Measurements from ENCODE around the gene TERB1.

TERB1 gene, protein sequence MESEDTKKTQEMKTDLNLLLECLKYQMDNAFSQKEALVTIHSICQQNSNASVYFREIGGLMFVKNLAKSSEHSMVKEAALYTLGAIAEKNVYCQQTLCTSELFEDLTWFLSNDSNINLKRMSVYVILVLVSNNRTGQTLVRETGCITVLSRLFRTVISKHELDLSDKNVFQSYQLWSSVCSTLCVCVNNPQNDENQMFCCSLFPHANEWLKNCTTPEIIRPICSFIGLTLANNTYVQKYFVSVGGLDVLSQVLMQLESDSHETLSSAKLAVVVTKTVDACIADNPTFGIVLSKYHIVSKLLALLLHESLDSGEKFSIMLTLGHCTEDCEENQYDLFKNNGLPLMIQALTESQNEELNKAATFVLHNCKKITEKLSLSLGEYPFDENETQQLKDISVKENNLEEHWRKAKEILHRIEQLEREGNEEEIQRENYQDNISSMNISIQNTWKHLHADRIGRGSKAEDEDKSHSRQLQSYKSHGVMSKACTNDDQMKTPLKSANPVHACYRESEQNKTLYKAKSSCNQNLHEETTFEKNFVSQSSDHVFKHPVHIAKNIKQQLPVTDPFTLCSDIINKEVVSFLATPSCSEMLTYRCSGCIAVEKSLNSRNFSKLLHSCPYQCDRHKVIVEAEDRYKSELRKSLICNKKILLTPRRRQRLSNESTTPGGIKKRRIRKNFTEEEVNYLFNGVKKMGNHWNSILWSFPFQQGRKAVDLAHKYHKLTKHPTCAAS

DNA sequence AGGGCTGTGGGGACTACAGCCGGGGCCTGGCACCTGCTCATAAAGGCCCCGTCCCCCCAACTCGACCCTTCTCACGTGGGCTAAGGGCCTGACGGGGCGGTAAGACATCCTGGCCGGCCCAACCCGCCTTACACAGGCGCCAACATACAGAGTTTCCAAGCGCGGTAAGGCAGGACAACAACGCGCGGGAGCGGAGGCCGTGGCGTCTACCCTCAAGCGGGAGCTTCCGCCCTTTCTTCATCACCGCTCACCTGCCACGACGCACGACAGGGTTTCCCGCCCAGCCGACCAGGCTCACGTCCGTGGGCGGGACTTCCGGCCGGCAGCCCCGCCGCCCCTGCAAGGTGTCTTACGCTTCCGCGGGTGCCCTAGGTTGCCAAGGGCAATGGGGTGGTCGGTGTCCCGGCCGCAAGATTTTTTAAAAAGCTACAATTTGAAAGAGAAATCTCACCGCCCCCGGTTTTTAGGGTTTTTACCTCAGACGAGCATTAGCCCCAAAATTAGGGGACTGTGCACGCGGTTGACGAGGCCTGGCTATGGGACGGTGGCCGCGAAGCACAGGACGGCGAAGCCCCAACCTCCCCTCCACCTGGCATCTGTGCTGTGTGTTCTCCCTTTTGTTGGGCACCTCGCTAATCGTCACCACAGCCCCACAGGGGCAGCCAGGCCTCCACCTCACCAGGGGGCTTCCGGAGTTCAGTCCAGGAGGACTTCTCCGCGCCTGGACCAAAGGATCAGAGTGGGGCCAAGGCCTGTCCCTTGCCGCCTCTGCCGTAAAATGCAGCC is at the start of gene TERB1:
Gene TERB1, minus strand, starts transcription at position 265 of the 786 bp plus-strand sequence. CDS start 4,786 bp downstream, outside the sequence.
- no peak for DNase-seq

DNA sequence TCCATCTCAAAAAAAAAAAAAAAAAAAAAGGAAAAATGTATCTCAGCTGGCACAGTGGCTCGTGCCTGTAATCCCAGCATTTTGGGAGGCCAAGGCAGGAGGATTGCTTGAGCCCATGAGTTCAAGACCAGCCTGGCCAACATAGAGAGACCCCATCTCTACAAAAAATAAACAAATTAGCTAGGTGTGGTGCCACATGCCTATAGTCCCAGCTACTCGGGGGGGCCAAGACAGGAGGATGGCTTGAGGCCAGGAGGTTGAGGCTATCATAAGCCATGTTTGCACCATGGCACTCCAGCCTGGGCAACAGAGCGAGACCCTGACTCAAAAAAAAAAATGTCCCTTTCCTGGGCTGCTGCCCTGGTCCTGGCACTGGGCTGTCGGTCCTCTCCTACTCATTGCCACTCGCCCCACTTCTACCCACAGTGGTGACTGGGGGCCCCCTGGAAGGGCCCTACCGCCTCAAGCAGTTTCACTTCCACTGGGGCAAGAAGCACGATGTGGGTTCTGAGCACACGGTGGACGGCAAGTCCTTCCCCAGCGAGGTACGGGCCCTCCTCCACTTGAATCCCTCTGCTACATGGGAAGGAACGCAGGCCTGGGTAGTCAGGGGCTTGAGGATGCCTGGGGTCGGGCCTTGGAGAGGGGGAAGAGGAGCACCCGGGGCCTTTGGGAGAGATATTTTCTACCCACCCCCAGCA is 48.9 kb upstream of the TERB1 start:
- DNase-seq: no peak

DNA sequence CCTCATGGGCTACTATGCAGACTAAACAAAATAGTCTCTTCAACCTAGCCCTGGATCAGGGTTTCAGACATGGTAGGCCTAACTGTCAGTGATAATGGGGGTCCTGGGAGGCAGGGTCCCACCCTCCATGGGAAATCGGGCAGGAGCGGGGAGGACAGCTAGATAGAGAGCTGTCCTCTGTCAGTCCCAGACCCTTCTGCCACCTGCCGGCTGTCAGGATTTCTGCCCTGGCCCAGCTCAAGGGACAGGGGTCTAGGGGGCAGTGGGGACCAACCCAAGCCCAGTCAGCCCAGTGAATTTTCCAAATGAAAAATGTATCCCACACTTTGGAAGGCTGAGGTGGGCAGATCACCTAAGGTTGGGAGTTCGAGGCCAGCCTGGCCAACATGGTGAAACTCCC is 48.2 kb upstream of the TERB1 start:
- DNase-seq: no peak

DNA sequence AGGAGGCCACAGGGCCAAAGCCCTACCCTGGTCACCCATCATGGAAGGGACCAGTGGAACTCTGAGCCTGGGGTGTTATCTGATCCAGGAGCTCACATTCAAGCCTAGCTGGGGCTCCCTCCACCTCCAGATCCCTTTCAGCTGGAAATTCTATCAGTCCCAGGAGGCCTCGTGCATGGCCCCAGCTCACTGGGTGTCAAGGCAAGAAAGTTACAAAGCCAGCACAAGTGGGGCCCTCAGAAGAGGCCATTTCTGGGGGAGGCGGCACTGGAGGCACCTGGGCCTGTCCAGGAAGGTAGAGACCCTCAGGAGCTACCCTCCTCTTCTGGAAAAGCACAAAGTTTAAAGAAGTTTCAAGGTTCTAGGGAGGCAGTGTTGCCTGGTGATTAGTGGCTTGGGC is 47.6 kb upstream of the TERB1 start:
- no peak for DNase-seq

DNA sequence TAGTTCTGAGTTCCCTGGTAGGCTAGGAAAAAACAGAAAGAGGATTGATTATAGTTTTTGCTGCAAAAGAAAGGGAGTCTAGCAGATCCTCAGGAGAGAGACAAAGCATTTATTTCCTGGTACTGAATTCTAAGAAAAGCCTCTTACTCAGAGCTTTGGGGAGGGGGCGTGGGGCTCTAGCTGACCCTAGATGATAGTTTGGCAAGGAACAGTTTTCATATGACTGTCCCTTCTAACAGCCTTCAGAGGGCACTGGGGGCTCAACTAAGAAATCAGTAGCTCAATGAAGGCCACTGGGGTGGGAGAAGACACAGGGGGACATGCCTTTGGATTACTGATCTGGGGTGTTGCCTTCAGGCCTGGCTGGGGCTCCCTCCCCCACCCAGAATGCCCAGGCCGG is 46.8 kb upstream of the TERB1 start:
- no peak for DNase-seq

DNA sequence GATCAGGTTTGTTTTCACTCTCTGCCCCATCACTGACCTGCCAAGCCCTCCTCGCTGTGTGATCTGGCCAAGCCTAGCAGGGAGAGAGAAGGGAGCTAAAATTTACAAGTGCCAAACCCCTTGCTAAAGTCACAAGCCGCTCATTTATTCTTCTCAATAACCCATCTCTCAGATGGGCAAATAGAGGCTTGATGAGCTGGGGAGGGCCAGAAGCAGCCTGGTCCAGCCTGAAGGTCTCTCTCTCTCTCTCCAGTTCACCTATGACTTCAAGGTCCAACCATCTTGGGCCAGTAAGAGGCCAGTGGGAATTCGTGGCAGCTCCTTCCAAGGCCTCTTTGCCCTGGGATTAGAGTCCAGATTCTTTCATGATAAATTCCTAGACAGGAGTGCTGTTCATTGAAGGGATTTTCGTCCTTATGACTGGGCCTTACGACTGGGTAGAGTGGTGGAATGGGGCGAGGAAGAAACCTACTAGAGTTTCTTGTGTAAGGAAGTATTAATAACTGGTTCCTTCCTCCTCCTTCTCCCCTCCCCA is 46.2 kb upstream of the TERB1 start:
- no peak for DNase-seq

DNA sequence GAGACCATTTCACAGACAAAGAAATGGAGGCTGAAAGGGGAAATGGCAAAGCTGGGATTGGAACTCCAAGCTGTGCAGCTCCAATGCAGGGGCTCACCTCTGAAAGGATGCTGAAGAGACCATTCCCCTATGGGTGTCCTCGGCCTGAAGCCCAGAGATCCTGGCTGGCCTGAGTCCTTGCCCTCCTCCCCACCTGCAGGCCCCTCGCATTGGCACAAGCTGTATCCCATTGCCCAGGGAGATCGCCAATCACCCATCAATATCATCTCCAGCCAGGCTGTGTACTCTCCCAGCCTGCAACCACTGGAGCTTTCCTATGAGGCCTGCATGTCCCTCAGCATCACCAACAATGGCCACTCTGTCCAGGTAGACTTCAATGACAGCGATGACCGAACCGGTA is 45.4 kb upstream of the TERB1 start:
- DNase-seq: no peak

DNA sequence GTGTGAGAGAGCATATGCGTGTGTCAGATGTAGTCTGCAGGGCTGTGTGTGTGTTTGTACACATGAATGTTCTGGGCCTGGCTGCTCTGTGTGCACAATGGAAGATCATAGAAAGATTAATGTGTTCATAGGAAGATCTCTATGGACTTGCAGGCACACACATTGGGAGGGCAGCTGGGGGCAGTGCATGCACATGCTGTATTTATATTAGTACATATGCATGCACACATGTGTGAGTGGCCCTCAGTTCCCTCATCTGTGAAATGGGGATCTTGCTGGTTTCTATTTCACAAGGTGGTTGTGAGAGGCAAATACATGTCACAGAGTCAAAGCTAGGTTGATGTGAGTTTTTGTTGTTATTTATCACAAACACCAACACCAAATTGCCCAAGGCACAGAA is 44.9 kb upstream of the TERB1 start:
- no peak for DNase-seq

DNA sequence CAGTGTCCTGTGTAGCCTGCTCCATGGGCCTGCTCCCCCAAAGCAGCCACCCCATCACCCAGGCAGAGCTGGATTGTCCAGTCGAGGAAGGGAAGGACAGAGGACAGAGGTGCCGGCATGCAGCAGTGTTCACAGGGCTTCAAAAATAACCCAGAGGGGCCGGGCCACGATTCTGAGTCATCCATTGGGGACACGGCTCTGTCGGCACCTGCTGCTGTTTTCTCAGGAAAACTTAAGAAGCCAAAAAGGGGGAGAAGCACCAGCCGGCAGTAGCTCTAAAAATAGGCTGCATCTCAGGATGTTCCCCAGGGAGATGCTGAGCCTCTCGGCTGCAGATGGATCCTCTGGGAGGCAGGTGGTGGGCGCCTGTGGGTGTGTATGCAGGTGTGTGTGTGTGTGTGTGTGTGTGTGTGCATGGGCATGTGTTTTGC is 44.4 kb upstream of the TERB1 start:
- no peak for DNase-seq

DNA sequence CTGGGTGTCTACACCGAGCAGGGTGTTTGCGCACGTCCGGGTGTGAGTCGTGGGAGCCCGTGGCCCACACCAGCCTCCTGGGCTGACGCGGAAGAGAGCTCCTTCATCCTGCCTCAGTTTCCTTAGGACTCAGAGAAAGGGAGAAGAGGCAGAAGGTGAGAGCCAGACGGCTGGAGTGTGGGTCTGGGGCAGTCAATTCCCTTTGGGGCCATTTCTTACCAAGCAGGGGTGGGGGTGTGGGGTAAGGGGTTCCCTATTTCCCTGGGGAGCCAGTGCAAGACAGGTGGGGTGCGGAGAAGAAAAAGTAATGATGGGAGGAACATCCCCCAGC is 43.7 kb upstream of the TERB1 start:
- DNase-seq: no peak

DNA sequence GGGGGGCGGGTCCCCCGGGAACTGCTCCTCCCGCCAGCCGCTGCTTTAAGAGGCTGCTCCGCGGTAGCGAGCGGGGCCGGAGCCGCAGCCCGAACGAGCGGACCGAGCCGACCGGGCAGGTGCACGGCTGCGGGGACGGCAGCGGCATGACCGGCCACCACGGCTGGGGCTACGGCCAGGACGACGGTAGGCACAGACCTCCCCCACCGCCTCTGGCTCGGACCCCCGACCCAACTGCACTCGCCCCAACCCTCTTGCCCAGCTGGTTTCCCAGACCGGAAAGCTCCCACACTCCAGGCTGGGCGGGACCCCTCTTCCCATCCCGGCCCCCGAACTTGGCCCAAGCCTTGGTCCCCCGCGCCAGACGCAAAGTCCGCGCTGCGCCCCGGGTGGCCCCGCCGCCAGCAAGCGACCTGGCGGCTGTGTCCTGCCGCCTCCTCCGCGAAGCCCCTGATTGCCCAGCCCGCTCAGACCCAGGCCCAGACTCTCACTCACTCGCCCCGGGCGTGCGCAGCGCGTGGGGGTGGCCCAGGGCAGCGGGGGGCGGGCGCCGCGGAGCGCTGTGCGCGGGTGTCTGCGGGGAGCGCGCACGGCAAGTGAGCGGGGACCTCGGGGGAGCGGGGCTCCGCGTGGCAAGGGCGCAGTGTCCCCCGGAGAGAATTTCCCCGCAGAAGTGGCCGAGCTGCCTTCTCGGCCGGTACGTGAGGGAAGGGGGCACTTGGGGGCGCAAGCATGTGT is 43.1 kb upstream of the TERB1 start, which contains the start of gene CA7:
Gene CA7, plus strand, starts transcription at position 73 of the 738 bp plus-strand sequence. Its CDS starts 74 bp downstream, at position 147.
- no peak for DNase-seq

DNA sequence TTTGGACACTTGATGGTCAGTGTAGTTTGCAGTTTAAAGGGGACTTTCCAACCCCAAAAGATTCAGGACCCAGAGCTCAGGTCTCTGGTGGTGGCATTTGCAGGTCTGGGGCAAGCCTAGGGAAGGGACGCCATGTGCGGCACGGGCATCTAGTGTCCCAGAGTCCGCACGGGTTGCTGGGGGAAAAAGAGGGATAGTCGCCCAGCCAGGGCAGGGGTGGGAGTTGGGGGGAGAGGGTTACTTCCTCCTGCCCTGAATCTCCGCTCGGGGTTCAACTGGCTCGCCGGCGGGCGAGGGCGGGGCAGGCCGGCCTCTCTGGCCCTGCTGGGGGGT is 42.6 kb upstream of the TERB1 start:
- no peak for DNase-seq

DNA sequence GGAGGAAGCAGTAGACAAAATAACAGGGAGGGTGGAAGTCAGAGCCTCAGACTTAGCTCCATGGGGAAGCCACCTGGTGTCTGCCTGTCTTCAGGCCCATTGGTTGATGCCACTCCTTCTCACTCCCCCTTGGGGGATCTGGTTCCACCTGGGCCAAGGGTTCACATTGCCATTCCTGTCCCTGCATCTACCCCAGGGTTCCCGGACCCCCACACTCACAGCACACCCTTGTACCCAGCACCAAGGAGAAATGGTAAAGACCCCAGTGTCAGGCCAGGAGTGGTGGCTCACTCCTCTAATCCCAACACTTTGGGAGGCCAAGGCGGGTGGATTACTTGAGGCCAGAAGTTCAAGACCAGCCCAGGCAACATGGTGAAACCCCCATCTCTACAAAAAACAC is 41.8 kb upstream of the TERB1 start:
- no peak for DNase-seq

DNA sequence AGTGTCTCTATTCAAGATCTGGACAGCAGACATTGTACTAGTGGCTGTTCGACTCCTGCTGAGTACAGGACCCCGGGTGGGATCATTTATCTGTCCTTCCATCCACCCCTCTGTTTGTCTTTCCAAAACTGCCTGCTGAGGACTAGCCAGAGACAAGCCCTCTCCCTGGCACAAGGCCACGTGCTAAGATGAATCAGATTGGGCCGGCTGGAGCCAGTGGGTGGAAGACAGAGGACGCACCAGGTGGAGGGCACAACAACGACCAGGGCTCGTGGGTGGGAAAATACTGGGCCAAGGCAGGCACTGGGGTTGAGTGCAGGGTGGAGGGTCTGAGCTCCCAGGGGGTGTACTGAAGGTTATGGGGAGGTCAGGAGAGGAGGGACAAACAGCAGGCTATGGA is 41.4 kb upstream of the TERB1 start:
- DNase-seq: peak; percentile 48

DNA sequence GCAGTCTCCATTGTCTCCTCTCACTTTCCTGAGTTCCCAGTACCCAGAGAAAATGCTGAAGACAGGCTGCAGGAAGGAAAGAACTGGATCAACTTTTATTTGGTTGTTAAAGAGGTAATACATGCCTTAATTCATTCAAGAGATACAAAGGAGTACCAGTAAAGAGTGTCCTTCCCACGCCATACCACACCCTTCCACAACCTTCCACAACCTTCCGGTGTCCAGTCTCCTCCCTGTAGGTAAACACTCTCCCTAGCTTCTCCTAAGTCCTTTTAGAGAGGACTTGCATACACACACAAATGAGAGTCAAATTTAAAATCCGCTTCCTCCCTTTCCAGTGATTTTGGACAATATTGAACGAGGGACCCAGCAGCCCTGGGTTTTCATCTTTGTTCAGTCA is 40.0 kb upstream of the TERB1 start:
- no peak for DNase-seq

DNA sequence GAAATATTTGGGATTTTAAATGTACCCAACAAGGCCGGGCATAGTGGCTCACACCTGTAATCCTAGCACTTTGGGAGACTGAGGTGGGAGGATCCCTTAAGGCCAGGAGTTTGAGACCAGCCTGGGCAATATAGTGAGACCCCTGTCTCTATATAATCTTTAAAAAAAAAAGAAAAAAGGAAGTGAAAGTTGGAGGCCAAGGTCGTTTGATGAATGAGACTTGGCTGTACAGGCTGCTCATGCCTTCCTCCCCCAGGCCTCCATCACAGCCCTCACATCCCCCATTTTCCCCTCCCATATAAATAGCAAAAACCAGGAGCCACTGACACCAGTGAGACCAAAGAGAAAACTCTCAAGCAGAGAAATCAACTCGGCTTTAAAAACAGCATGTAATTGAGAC is 39.5 kb upstream of the TERB1 start:
- DNase-seq: no peak

DNA sequence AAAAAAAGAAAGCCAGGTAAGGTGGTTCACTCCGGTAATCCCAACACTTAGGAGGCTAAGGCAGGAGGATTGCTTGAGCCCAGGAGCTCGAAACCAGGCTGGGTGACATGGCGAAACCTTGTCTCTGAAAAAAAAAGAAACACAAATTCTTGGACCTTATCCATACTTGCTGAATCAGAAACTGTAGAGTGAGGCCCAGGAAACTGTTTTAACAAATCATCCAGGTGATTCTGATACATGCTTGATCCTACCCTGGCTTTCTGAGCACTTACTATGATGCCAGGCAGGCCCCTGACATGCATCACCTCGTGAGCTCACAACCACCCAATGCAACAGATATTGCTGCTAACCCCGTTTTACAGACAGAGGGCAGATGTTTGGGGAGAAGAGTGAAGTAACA is 33.4 kb upstream of the TERB1 start:
- no peak for DNase-seq

DNA sequence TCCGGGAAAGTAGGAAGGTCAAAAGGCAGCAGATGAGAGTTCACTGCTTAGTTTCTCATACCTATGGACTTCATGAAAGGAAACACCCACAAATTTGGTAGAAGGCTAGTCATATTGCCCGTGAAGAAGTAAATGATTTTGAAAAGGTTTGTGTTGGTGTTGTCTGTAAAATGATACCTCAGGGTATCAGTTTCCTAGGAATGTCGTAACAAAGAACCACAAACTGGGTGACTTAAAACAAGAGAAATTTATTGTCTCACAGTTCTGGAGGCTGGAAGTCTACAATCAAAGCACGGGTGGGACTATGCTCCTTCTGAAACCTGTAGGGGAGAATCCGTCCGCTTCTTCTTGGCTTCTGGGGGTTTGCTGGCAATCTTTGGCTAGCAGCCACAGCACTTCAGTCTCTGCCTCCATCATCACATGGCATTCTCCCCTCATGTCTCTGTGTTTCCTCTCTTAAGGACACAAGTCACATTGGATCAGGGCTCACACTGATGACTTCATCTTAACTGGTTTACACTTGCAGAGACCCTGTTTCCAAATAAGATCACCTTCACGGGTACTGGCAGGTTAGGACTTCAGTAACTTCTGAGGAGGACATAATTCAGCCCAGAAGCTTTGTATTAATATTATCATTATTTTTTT is 31.4 kb upstream of the TERB1 start:
- no peak for DNase-seq

DNA sequence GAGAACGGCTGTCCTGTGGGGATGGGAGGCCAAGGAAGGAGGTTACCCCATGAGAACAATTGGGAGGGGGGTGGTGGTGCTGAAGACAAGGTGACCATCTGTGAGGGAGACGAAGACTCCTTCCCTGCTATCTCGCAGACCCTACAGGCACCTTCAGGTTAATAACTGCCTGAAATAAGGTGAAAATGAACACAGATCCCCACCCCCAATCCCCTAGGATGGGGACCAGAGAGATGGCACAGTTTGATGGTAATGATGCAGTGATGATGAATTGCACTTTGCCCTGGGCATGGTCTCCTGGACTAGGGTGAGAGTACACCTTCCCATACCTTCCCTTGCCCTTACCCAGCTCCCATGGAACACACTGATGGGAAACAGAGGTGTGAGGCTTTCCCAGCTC is 30.8 kb upstream of the TERB1 start:
- DNase-seq: no peak

DNA sequence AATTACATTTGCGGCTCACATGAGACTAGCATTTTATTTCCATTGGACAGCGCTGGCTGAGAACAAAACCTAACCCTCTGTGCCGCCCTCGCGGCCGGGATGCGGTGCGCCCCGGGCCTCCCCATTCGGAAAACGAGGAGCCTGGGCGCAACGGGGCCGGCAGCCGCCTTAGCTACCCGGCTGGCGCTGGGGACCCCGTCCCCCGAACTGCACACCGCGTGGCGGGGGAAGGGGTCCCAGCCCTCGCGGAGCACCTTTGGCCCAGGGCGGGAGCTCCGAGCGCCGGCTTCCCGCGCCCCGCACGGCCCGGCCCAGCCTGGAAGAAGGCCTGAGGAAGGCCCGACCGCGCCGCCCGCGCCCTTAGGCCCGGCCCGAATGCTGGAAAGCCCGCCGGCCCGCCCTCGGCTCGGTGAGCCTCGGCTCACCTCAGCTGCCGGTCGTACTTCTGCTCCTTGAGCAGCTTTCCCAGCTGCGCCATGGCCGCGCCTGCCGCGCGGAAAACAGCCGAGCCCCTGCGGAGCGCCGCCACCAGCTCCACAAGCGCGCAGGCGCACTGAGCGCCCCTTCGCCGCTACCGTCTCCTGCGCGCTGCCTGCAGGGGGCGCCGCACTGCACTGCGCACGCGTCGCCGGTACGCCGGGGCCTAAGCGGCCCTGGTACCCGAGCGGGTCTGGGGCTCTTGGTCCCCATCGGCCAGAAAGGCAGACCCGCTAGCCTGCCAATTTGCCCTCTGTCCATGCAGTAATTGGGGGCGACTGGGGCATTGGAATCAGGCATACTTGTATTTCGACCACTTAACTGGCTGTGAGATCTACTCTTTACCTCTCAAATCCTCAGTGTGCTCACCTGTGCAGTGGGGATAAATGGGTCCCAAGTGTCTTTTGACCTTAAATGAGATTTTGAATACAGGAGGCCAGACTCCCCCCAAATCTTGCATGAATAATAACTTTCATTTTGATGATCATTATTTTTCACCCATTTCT is 29.3 kb upstream of the TERB1 start, which contains the start of gene NAE1:
Gene NAE1, minus strand, starts transcription at position 555 of the 983 bp plus-strand sequence. Its CDS starts 77 bp downstream, at position 478.
- peak; percentile 94 for DNase-seq
